ENCODE results near the gene MITD1. TPM values are rescaled to one million over a fixed set of nuclear protein-coding genes. Genes with fewer than 3 reads are reported as not detected.
"Not testable (repeated sequence)": the region's sequence is repeated elsewhere in the genome, so short reads cannot be mapped to it uniquely, and the experiment has no call there.

The MITD1 gene
- total RNA-seq, 1 donor from 2014 or later = 16.0 TPM

- DNase-seq = no peak
- Histone ChIP-seq H3K36me3 (no peaks in the 10 kb centered on the region), H3K27ac (replicated peaks) (peak overlapping the region; percentile 79), H3K4me1 (peaks cover 27% of the 10 kb centered on the region), H3K4me3 (peak overlapping the region; percentile 100), H3K9me3 (replicated peaks) (no peaks in the 10 kb centered on the region), H3K27me3 (ENCODE audit: low read depth) (no peaks in the 10 kb centered on the region)
- no peak for TF ChIP-seq CTCF (IDR thresholded peaks at IDR 0.05; ENCODE audit: borderline replicate concordance)
- intact Hi-C loops (cut with micrococcal nuclease) = no loop called here
These were observed 40.6 kb downstream of the MITD1 start for GRCh38 chr2:99140056-99140859.

- peaks cover 2% of the 10 kb centered on the region for H3K9me3 ChIP-seq (replicated peaks)
- H3K27ac ChIP-seq (replicated peaks) = no peak overlapping the region
- intact Hi-C loops (cut with micrococcal nuclease) = no loop called here
- peaks cover 27% of the 10 kb centered on the region for H3K4me1 ChIP-seq
- no peak for TF ChIP-seq CTCF (IDR thresholded peaks at IDR 0.05; ENCODE audit: borderline replicate concordance)
- H3K4me3 ChIP-seq = no peak overlapping the region
- H3K27me3 ChIP-seq (ENCODE audit: low read depth) = no peaks in the 10 kb centered on the region
- DNase-seq = no peak
- H3K36me3 ChIP-seq = no peaks in the 10 kb centered on the region
These were observed 41.9 kb downstream of the MITD1 start for GRCh38 chr2:99139003-99139402.

GRCh38 chr2:99135044-99135556 lies 45.8 kb downstream of the MITD1 start:
- intact Hi-C loops (cut with micrococcal nuclease); H3K27me3 ChIP-seq (ENCODE audit: low read depth): not testable (repeated sequence)

GRCh38 chr2:99127981-99128380 lies 52.9 kb downstream of the MITD1 start:
- peaks cover 48% of the 10 kb centered on the region for H3K9me3 ChIP-seq (replicated peaks)
- H3K36me3 ChIP-seq = peaks cover 9% of the 10 kb centered on the region
- H3K27me3 ChIP-seq (ENCODE audit: low read depth) = no peaks in the 10 kb centered on the region
- H3K27ac ChIP-seq (replicated peaks) = no peak overlapping the region
- TF ChIP-seq CTCF (IDR thresholded peaks at IDR 0.05; ENCODE audit: borderline replicate concordance) = no peak
- H3K4me3 ChIP-seq = no peak overlapping the region
- DNase-seq = no peak
- intact Hi-C loops (cut with micrococcal nuclease) = no loop called here
- no peaks in the 10 kb centered on the region for H3K4me1 ChIP-seq

More at GRCh38 chr2:99135044-99135556, 45.8 kb downstream of the MITD1 start:
- H3K27ac ChIP-seq (replicated peaks); H3K4me3 ChIP-seq; H3K4me1 ChIP-seq; H3K36me3 ChIP-seq; DNase-seq: not testable (repeated sequence)
- peaks cover 39% of the 10 kb centered on the region for H3K9me3 ChIP-seq (replicated peaks)

Other genes starting within 250 kb of the MITD1 start
- 3.0 TPM for gene CRACDL, start 244.8 kb downstream of the MITD1 start, total RNA-seq
- gene C2orf15, start 39.4 kb downstream of the MITD1 start, total RNA-seq = not detected
- 3.1 TPM for gene TSGA10, start 26.1 kb downstream of the MITD1 start, total RNA-seq
- gene LIPT1, start 26.1 kb downstream of the MITD1 start, total RNA-seq = 7.9 TPM
- gene MRPL30, start 126 bp upstream of the MITD1 start, total RNA-seq = 34.8 TPM
- not detected for gene LYG2, start 74.6 kb upstream of the MITD1 start, total RNA-seq
- 0.58 TPM for gene LYG1, start 120.1 kb upstream of the MITD1 start, total RNA-seq
- gene TXNDC9, start 155.3 kb upstream of the MITD1 start, total RNA-seq = 20.6 TPM
- gene EIF5B, start 156.3 kb upstream of the MITD1 start, total RNA-seq = 87.0 TPM